Measurements from ENCODE around the gene YES1. TPM values are rescaled to one million over a fixed set of nuclear protein-coding genes. Genes with fewer than 3 reads are reported as not detected.

YES1 gene
- total and polyA plus RNA-seq, 2 of the 8 experiments (the other 6 are each of a cell fraction or from before 2014, with no cell fraction given): 14.8 to 94.3 TPM

GRCh38 chr18:770583-770961, 41.5 kb downstream of the YES1 start:
- peaks cover 0 to 5% of the 10 kb centered on the region in 2 experiments for H4K20me1 ChIP-seq (replicated peaks in 1 of 2; ENCODE audit: control insufficient read depth in 1 of 2, insufficient read depth in 2 of 2, low read length in 2 of 2)
- DNase-seq (ENCODE audit: low read depth in 1 of 2, low spot score in 2 of 2) (no peak), FAIRE-seq (no peak)
- H2BK5ac ChIP-seq (ENCODE audit: low read depth, low read length): no peak overlapping the region
- H3K79me2 ChIP-seq (ENCODE audit: control insufficient read depth in 1 of 2, insufficient read depth in 2 of 2, low read length in 2 of 2): peaks cover 2 to 49% of the 10 kb centered on the region in 2 experiments; a peak in 2 of 4 replicates
- H3K36me3 ChIP-seq (ENCODE audit: control insufficient read depth in 2 of 4, insufficient read depth in 4 of 4, low read length in 3 of 4): no peaks in the 10 kb centered on the region
- H3K79me1 ChIP-seq (ENCODE audit: low read depth, low read length): peaks cover 6% of the 10 kb centered on the region
- no peak overlapping the region for H2BK12ac ChIP-seq (ENCODE audit: low read depth, low read length)
- CTCF ChIA-PET (ENCODE audit: partially characterized antibody): interaction anchor here (1.5 kb wide), 1 partner anchor 61 kb away, joined by 3 read pairs; no protein-coding TSS in a partner anchor
- H3K18ac ChIP-seq (ENCODE audit: extremely low read depth, low read length): no peak overlapping the region
- TF ChIP-seq KDM4A (IDR thresholded peaks at IDR 0.05; ENCODE audit: low read depth, low read length, severe bottlenecking) (no peak), SP1 (IDR thresholded peaks at IDR 0.05; ENCODE audit: low read depth, low read length) (no peak), HDAC2 (IDR thresholded peaks at IDR 0.05; ENCODE audit: borderline replicate concordance in 1 of 2, low read depth in 2 of 2, low read length in 2 of 2) (no peak), RFX5 (IDR thresholded peaks at IDR 0.05; ENCODE audit: borderline replicate concordance, low read depth, low read length) (no peak), ASH2L (IDR thresholded peaks at IDR 0.05; ENCODE audit: low read length) (no peak), EZH2 (IDR thresholded peaks at IDR 0.05; ENCODE audit: low read depth, low read length, severe bottlenecking) (no peak), CTCF (IDR thresholded peaks at IDR 0.05; ENCODE audit: control extremely low read depth in 1 of 3, insufficient read depth in 1 of 3, low read depth in 1 of 3, low read length in 3 of 3) (no peak), KDM5A (IDR thresholded peaks at IDR 0.05; ENCODE audit: low read length) (no peak), RAD21 (IDR thresholded peaks at IDR 0.05 in 1 of 2, conservative IDR thresholded peaks at IDR 0.05 in 1 of 2; ENCODE audit: low read depth in 2 of 2, low read length in 2 of 2) (no peak), HDAC6 (IDR thresholded peaks at IDR 0.05; ENCODE audit: low read depth, low read length) (no peak), BCL11A (IDR thresholded peaks at IDR 0.05; ENCODE audit: low read depth in 2 of 2, low read length in 2 of 2) (no peak), TEAD4 (IDR thresholded peaks at IDR 0.05; ENCODE audit: low read depth, low read length) (no peak)
- H4K8ac ChIP-seq (ENCODE audit: extremely low read depth, insufficient read depth, low read length): no peak overlapping the region
- POLR2A ChIA-PET (ENCODE audit: partially characterized antibody): interaction anchor here (0.9 to 1.2 kb wide), 2 partner anchors 16 to 83 kb away, joined by 3 read pairs; no protein-coding TSS in a partner anchor
- no peak overlapping the region for H2AK5ac ChIP-seq (ENCODE audit: low read depth, low read length)
- no peak overlapping the region for H2BK120ac ChIP-seq (replicated peaks; ENCODE audit: low read depth, low read length)
- no peaks in the 10 kb centered on the region for H3K4me1 ChIP-seq (replicated peaks in 1 of 4; ENCODE audit: control insufficient read depth in 3 of 4, insufficient read depth in 4 of 4, low read length in 3 of 4)
- no peak overlapping the region for H2AFZ ChIP-seq (ENCODE audit: low read length)
- H3K27me3 ChIP-seq (replicated peaks in 1 of 4; ENCODE audit: control insufficient read depth in 3 of 4, extremely low read depth in 1 of 4, insufficient read depth in 3 of 4, low read length in 3 of 4): no peaks in the 10 kb centered on the region
- no peak overlapping the region for H3K14ac ChIP-seq (ENCODE audit: insufficient read length)
- H3K9ac ChIP-seq (replicated peaks in 1 of 4; ENCODE audit: extremely low read depth in 1 of 4, low read depth in 3 of 4, low read length in 3 of 4): no peak overlapping the region
- H3K4me3 ChIP-seq (ENCODE audit: extremely low read depth in 1 of 4, insufficient read depth in 2 of 4, low read depth in 3 of 4, low read length in 4 of 4): no peak overlapping the region
- H2BK15ac ChIP-seq (ENCODE audit: low read length): no peak overlapping the region
- no peaks in the 10 kb centered on the region for H3K23me2 ChIP-seq (ENCODE audit: low read depth, low read length)
- H3K27ac ChIP-seq (ENCODE audit: low read depth, low read length): no peak overlapping the region
- no peak overlapping the region for H2BK20ac ChIP-seq (ENCODE audit: low read length)
- H3K56ac ChIP-seq (replicated peaks; ENCODE audit: insufficient read length, low read depth, low read length): no peak overlapping the region
- H3K4me2 ChIP-seq (ENCODE audit: insufficient read depth in 1 of 2, low read depth in 2 of 2, low read length in 2 of 2): no peak overlapping the region
- H3K4ac ChIP-seq (replicated peaks; ENCODE audit: insufficient read length, low read depth, low read length): no peak overlapping the region
- H4K91ac ChIP-seq (replicated peaks; ENCODE audit: insufficient read length, low read length): no peak overlapping the region
- no peaks in the 10 kb centered on the region for H3K9me3 ChIP-seq (ENCODE audit: insufficient read depth in 2 of 2, low read depth in 1 of 2, low read length in 1 of 2)
- no peak overlapping the region for H4K5ac ChIP-seq (ENCODE audit: insufficient read length, low read depth, low read length)
- no peak overlapping the region for H3K23ac ChIP-seq (ENCODE audit: insufficient read length)
